Measurements from ENCODE around the gene UBXN11. TPM values are rescaled to one million over a fixed set of nuclear protein-coding genes. Genes with fewer than 3 reads are reported as not detected.

UBXN11 gene
- total and polyA plus RNA-seq, 2 of the 13 experiments (the other 11 are each of a cell fraction or from before 2014, with no cell fraction given): 9.3 to 10.4 TPM

DNA sequence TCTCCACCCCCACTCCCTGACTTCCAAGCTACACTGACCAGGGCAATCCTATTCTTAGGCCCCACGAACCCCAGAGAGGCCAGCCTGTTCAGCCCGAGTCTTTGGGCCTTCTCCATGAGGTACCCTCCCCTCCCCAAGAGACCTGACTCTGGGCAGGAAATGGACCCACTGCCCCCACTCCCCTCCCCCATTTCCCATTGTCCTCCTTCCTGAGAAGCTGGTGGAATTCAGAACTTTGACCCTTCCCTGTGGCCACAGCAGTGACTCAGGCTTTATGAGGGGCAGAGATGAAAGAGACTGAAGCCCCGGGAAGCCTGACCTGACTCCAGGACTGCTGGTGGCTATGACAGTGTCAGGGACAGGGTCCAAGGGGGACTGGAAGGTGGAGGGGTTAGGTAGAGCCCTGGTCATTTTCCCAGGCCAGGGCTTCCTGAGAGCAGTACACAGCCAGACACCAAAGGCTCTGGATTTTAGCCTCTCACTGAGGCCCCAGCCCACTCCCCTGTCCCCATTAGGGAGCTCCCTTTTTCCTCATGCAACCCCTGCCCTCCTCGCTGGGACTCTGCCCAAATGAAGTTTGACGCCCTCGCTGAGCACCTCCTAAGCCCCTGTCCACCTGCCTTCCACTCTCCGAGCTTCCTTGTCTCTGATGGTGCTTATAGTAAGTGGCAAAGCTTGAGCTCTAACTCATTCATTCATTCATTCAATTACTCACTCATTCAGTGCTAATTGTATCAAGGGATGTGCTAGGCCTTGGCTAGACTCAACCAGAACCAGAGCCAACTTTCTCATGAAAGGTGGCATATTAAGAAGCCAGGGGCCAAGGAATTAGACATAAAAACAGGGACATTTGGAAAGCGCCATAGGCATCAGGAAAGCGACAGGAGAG is 44.5 kb upstream of the UBXN11 start (continued):
- TF ChIP-seq, protein P1, sequence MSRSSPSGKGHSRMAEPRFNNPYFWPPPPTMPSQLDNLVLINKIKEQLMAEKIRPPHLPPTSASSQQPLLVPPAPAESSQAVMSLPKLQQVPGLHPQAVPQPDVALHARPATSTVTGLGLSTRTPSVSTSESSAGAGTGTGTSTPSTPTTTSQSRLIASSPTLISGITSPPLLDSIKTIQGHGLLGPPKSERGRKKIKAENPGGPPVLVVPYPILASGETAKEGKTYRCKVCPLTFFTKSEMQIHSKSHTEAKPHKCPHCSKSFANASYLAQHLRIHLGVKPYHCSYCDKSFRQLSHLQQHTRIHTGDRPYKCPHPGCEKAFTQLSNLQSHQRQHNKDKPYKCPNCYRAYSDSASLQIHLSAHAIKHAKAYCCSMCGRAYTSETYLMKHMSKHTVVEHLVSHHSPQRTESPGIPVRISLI (CRISPR knock-in tag; IDR thresholded peaks at IDR 0.05; ENCODE audit: borderline replicate concordance): peak; percentile 49; the same call in 1 of the 2 replicates
- no peak for TF ChIP-seq SRSF9 (IDR thresholded peaks at IDR 0.05; ENCODE audit: borderline replicate concordance, insufficient read depth, low read depth, low read length, poor library complexity, severe bottlenecking)
- TF ChIP-seq, protein P2, sequence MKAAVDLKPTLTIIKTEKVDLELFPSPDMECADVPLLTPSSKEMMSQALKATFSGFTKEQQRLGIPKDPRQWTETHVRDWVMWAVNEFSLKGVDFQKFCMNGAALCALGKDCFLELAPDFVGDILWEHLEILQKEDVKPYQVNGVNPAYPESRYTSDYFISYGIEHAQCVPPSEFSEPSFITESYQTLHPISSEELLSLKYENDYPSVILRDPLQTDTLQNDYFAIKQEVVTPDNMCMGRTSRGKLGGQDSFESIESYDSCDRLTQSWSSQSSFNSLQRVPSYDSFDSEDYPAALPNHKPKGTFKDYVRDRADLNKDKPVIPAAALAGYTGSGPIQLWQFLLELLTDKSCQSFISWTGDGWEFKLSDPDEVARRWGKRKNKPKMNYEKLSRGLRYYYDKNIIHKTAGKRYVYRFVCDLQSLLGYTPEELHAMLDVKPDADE (CRISPR knock-in tag; IDR thresholded peaks at IDR 0.05): no peak
- peak; percentile 34 for TF ChIP-seq CCAR2 (optimal IDR thresholded peaks at IDR 0.05; ENCODE audit: low read depth, low read length)
- TF ChIP-seq ZNF605 (CRISPR knock-in tag; IDR thresholded peaks at IDR 0.05): peak; percentile 73
- peak; percentile 44; the same call in 1 of the 2 replicates for TF ChIP-seq YEATS4 (CRISPR knock-in tag; IDR thresholded peaks at IDR 0.05; ENCODE audit: borderline replicate concordance)
- TF ChIP-seq JUNB (CRISPR knock-in tag; IDR thresholded peaks at IDR 0.05; ENCODE audit: borderline replicate concordance): peak; percentile 95
- no peak for TF ChIP-seq ZNF672 (CRISPR knock-in tag; IDR thresholded peaks at IDR 0.05)
- TF ChIP-seq ZNF20 (CRISPR knock-in tag; IDR thresholded peaks at IDR 0.05): no peak
- TF ChIP-seq KAT2B (IDR thresholded peaks at IDR 0.05; ENCODE audit: borderline replicate concordance, low read depth, low read length): no peak
- no peak for TF ChIP-seq RORA (CRISPR knock-in tag; IDR thresholded peaks at IDR 0.05)
- peak; percentile 95 for TF ChIP-seq MEIS1 (CRISPR knock-in tag; IDR thresholded peaks at IDR 0.05; ENCODE audit: borderline replicate concordance)
- TF ChIP-seq DR1 (CRISPR knock-in tag; IDR thresholded peaks at IDR 0.05): no peak; the same call in 1 of the 2 replicates
- TF ChIP-seq, protein P3, sequence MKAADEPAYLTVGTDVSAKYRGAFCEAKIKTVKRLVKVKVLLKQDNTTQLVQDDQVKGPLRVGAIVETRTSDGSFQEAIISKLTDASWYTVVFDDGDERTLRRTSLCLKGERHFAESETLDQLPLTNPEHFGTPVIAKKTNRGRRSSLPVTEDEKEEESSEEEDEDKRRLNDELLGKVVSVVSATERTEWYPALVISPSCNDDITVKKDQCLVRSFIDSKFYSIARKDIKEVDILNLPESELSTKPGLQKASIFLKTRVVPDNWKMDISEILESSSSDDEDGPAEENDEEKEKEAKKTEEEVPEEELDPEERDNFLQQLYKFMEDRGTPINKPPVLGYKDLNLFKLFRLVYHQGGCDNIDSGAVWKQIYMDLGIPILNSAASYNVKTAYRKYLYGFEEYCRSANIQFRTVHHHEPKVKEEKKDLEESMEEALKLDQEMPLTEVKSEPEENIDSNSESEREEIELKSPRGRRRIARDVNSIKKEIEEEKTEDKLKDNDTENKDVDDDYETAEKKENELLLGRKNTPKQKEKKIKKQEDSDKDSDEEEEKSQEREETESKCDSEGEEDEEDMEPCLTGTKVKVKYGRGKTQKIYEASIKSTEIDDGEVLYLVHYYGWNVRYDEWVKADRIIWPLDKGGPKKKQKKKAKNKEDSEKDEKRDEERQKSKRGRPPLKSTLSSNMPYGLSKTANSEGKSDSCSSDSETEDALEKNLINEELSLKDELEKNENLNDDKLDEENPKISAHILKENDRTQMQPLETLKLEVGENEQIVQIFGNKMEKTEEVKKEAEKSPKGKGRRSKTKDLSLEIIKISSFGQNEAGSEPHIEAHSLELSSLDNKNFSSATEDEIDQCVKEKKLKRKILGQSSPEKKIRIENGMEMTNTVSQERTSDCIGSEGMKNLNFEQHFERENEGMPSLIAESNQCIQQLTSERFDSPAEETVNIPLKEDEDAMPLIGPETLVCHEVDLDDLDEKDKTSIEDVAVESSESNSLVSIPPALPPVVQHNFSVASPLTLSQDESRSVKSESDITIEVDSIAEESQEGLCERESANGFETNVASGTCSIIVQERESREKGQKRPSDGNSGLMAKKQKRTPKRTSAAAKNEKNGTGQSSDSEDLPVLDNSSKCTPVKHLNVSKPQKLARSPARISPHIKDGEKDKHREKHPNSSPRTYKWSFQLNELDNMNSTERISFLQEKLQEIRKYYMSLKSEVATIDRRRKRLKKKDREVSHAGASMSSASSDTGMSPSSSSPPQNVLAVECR (CRISPR knock-in tag; IDR thresholded peaks at IDR 0.05; ENCODE audit: borderline replicate concordance): peak; percentile 39; the same call in 1 of the 2 replicates
- TF ChIP-seq, protein P4, sequence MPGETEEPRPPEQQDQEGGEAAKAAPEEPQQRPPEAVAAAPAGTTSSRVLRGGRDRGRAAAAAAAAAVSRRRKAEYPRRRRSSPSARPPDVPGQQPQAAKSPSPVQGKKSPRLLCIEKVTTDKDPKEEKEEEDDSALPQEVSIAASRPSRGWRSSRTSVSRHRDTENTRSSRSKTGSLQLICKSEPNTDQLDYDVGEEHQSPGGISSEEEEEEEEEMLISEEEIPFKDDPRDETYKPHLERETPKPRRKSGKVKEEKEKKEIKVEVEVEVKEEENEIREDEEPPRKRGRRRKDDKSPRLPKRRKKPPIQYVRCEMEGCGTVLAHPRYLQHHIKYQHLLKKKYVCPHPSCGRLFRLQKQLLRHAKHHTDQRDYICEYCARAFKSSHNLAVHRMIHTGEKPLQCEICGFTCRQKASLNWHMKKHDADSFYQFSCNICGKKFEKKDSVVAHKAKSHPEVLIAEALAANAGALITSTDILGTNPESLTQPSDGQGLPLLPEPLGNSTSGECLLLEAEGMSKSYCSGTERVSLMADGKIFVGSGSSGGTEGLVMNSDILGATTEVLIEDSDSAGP (CRISPR knock-in tag; IDR thresholded peaks at IDR 0.05; ENCODE audit: borderline replicate concordance): peak; percentile 67
- peak; percentile 42; the same call in 1 of the 2 replicates for TF ChIP-seq GFI1 (CRISPR knock-in tag; IDR thresholded peaks at IDR 0.05; ENCODE audit: borderline replicate concordance)
- TF ChIP-seq, protein P5, sequence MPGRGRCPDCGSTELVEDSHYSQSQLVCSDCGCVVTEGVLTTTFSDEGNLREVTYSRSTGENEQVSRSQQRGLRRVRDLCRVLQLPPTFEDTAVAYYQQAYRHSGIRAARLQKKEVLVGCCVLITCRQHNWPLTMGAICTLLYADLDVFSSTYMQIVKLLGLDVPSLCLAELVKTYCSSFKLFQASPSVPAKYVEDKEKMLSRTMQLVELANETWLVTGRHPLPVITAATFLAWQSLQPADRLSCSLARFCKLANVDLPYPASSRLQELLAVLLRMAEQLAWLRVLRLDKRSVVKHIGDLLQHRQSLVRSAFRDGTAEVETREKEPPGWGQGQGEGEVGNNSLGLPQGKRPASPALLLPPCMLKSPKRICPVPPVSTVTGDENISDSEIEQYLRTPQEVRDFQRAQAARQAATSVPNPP (CRISPR knock-in tag; IDR thresholded peaks at IDR 0.05): 0 out of 2 replicates have a peak, but pooled peaks have one; percentile 39
- no peak for TF ChIP-seq ZNF724P (CRISPR knock-in tag; IDR thresholded peaks at IDR 0.05; ENCODE audit: borderline replicate concordance)
